Measurements from ENCODE around the gene PARD6G. TPM values are rescaled to one million over a fixed set of nuclear protein-coding genes. Genes with fewer than 3 reads are reported as not detected.

The PARD6G gene
- total RNA-seq, 1 donor from 2014 or later, result 21.8 TPM

GRCh38 chr18:80208620-80209019 is 38.7 kb downstream of the PARD6G start:
- Mint-ChIP-seq H3K27me3 (ENCODE audit: insufficient read depth, low read depth) (peaks cover 2% of the 10 kb centered on the region), H3K9me3 (peaks cover 12% of the 10 kb centered on the region), H3K4me3 (no peak overlapping the region), H3K27ac (no peak overlapping the region), H3K36me3 (peaks cover 16% of the 10 kb centered on the region), H3K4me1 (peaks cover 18% of the 10 kb centered on the region)
- Histone ChIP-seq H3K79me2 (ENCODE audit: low read depth) (peaks cover 6% of the 10 kb centered on the region), H3K27me3 (no peaks in the 10 kb centered on the region), H3K4me1 (no peaks in the 10 kb centered on the region), H3K9ac (no peak overlapping the region), H3K4me2 (no peak overlapping the region), H3K4me3 (no peak overlapping the region), H3K36me3 (no peaks in the 10 kb centered on the region), H3F3A (ENCODE audit: low read depth) (no peaks in the 10 kb centered on the region), H4K20me1 (ENCODE audit: low read depth) (peaks cover 45% of the 10 kb centered on the region), H3K27ac (no peak overlapping the region), H3K9me3 (ENCODE audit: low read depth) (no peaks in the 10 kb centered on the region), H2AFZ (replicated peaks) (no peak overlapping the region)
- no peak for TF ChIP-seq EZH2 (IDR thresholded peaks at IDR 0.05)
- TF ChIP-seq CTCF (IDR thresholded peaks at IDR 0.05), result no peak
- TF ChIP-seq EZH2phosphoT487 (IDR thresholded peaks at IDR 0.05), result no peak
- DNase-seq (ENCODE audit: low spot score), result no peak

- no peak overlapping the region for H3K4me3 ChIP-seq
- H3K36me3 Mint-ChIP-seq, result peaks cover 12% of the 10 kb centered on the region
- no peak for DNase-seq (ENCODE audit: low spot score)
- TF ChIP-seq EZH2 (IDR thresholded peaks at IDR 0.05) (no peak), CTCF (IDR thresholded peaks at IDR 0.05) (no peak), EZH2phosphoT487 (IDR thresholded peaks at IDR 0.05) (no peak)
- no peak overlapping the region for H3K4me2 ChIP-seq
- peaks cover 6% of the 10 kb centered on the region for H3K79me2 ChIP-seq (ENCODE audit: low read depth)
- peaks cover 6% of the 10 kb centered on the region for H3K27me3 Mint-ChIP-seq (ENCODE audit: insufficient read depth, low read depth)
- peaks cover 2% of the 10 kb centered on the region for H3K4me1 ChIP-seq
- H3K27ac Mint-ChIP-seq, result no peak overlapping the region
- H3K4me3 Mint-ChIP-seq, result no peak overlapping the region
- H3K9me3 Mint-ChIP-seq, result peaks cover 5% of the 10 kb centered on the region
- H4K20me1 ChIP-seq (ENCODE audit: low read depth), result peaks cover 35% of the 10 kb centered on the region
- no peaks in the 10 kb centered on the region for H3K9me3 ChIP-seq (ENCODE audit: low read depth)
- H3K9ac ChIP-seq, result no peak overlapping the region
- no peak overlapping the region for H3K27ac ChIP-seq
- no peak overlapping the region for H2AFZ ChIP-seq (replicated peaks)
- peaks cover 39% of the 10 kb centered on the region for H3K4me1 Mint-ChIP-seq
- H3K36me3 ChIP-seq, result no peaks in the 10 kb centered on the region
- no peaks in the 10 kb centered on the region for H3K27me3 ChIP-seq
- no peaks in the 10 kb centered on the region for H3F3A ChIP-seq (ENCODE audit: low read depth)
Measured at GRCh38 chr18:80205294-80205693, 42.0 kb downstream of the PARD6G start.

- peaks cover 5% of the 10 kb centered on the region for H3K9me3 Mint-ChIP-seq
- Histone ChIP-seq H3K9me3 (ENCODE audit: low read depth) (no peaks in the 10 kb centered on the region), H3F3A (ENCODE audit: low read depth) (no peaks in the 10 kb centered on the region), H3K27me3 (no peaks in the 10 kb centered on the region), H3K36me3 (no peaks in the 10 kb centered on the region), H2AFZ (replicated peaks) (no peak overlapping the region), H4K20me1 (ENCODE audit: low read depth) (peaks cover 24% of the 10 kb centered on the region), H3K4me3 (no peak overlapping the region), H3K4me1 (peaks cover 2% of the 10 kb centered on the region), H3K79me2 (ENCODE audit: low read depth) (peaks cover 6% of the 10 kb centered on the region), H3K9ac (no peak overlapping the region), H3K4me2 (no peak overlapping the region), H3K27ac (no peak overlapping the region)
- TF ChIP-seq EZH2phosphoT487 (IDR thresholded peaks at IDR 0.05) (no peak), CTCF (IDR thresholded peaks at IDR 0.05) (no peak), EZH2 (IDR thresholded peaks at IDR 0.05) (no peak)
- H3K27ac Mint-ChIP-seq, result no peak overlapping the region
- H3K36me3 Mint-ChIP-seq, result peaks cover 13% of the 10 kb centered on the region
- no peak overlapping the region for H3K4me3 Mint-ChIP-seq
- no peak for DNase-seq (ENCODE audit: low spot score)
- peaks cover 6% of the 10 kb centered on the region for H3K27me3 Mint-ChIP-seq (ENCODE audit: insufficient read depth, low read depth)
- H3K4me1 Mint-ChIP-seq, result peaks cover 45% of the 10 kb centered on the region
Measured at GRCh38 chr18:80204142-80204541, 43.2 kb downstream of the PARD6G start.

Measured in neural progenitor cell (in vitro differentiated cells).